PC-3 (cell line): ENCODE measurements around the gene TARS2.

Source experiments
- CTCF ChIP-seq: fragments of 300-600 bp; sonication (generic); conservative IDR thresholded peaks from 2 replicates; pipeline ENCODE4 v1.5.1; 2017; ENCODE audit warnings: antibody characterized with exemption, low read depth, mild to moderate bottlenecking, low read length
- EZH2 ChIP-seq: fragments of 300-600 bp; sonication (generic); IDR thresholded peaks from one replicate; pipeline ENCODE4 v1.6.1; 2017; ENCODE audit warnings: antibody characterized with exemption, mild to moderate bottlenecking, low read length; ENCODE audit not compliant: unreplicated experiment
- EZH2phosphoT487 ChIP-seq: fragments of 300-600 bp; sonication (generic); IDR thresholded peaks from 2 replicates; pipeline ENCODE4 v1.6.1; 2018; ENCODE audit warnings: mild to moderate bottlenecking, antibody characterized with exemption, low read length, borderline replicate concordance

- TF ChIP-seq CTCF (no peak), EZH2phosphoT487 (no peak), EZH2 (no peak)
Measured at GRCh38 chr1:150552911-150553289, 65.7 kb downstream of the TARS2 start.
